Naive thymus-derived CD8-positive, alpha-beta T cell (primary cell): ENCODE measurements around the gene WDR90. TPM values are rescaled to one million over a fixed set of nuclear protein-coding genes. Genes with fewer than 3 reads are reported as not detected.

Source experiments
- ATAC-seq, 2 donors: fragments of 150-1000 bp; cut with Tn5 transposase in 1 of 2; sonication (Bioruptor Pico), chemical (Tn5 transposase) in 1 of 2; 1 replicate in 1 of 2; 2 replicates in 1 of 2; pipeline ENCODE4 v1.10.0; 2021; ENCODE audit warnings: mild to moderate bottlenecking in 2 of 2, moderate library complexity in 2 of 2
- POLR2A ChIA-PET: fragments of 350-600 bp; sonication (Branson Sonifier 250); formaldehyde crosslinking; loops from one replicate; lab custom pipeline; 2021; ENCODE audit warnings: antibody characterized with exemption; lab: Charles Lee
- DNase-seq, 10 donors: peaks; one replicate each; pipeline versions ENCODE4 v3.0.0 to v3.0.0-alpha.2; 2020 to 2022
- H3K27ac Mint-ChIP-seq, 10 donors: one replicate each; pipeline ENCODE4 v1.8.0; 2020 to 2022; ENCODE audit warnings: mild to moderate bottlenecking in 10 of 10, mixed read lengths in 10 of 10, moderate library complexity in 4 of 10, inconsistent platforms in 1 of 10
- H3K27me3 Mint-ChIP-seq, 5 donors: one replicate each; pipeline ENCODE4 v1.8.0; 2021 to 2022; ENCODE audit warnings: mixed read lengths in 5 of 5
- H3K36me3 Mint-ChIP-seq, 3 donors: one replicate each; pipeline ENCODE4 v1.8.0; 2020 to 2022; ENCODE audit warnings: mixed read lengths in 3 of 3, mild to moderate bottlenecking in 2 of 3, inconsistent platforms in 1 of 3
- H3K4me1 Mint-ChIP-seq, 4 donors: one replicate each; pipeline ENCODE4 v1.8.0; 2021 to 2022; ENCODE audit warnings: mixed read lengths in 4 of 4
- H3K4me3 Mint-ChIP-seq, 10 donors: one replicate each; pipeline ENCODE4 v1.8.0; 2020 to 2022; ENCODE audit warnings: mild to moderate bottlenecking in 10 of 10, mixed read lengths in 10 of 10, moderate library complexity in 6 of 10, inconsistent platforms in 1 of 10
- H3K9me3 Mint-ChIP-seq, 9 donors: one replicate each; pipeline ENCODE4 v1.8.0; 2020 to 2022; ENCODE audit warnings: mixed read lengths in 9 of 9, mild to moderate bottlenecking in 3 of 9, inconsistent platforms in 1 of 9, moderate library complexity in 1 of 9
- polyA plus RNA-seq, 3 donors: library from polyadenylated mRNA; unstranded; fragments of 300-500 nt; fragmentation: Illumina TruSeq; gene quantifications; one replicate each; pipeline ENCODE4 v1.2.3, GENCODE V29; 2021
- total RNA-seq, 8 experiments: library from RNA in 2 of 8; stranded (reverse) in 2 of 8; gene quantifications; one replicate each; pipeline ENCODE4 v1.2.3 and lab custom pipeline; 2021 to 2026

The WDR90 gene
- total and polyA plus RNA-seq, 5 experiments from 2014 or later: 0.27 to 19.2 (median 2.5) TPM

DNA sequence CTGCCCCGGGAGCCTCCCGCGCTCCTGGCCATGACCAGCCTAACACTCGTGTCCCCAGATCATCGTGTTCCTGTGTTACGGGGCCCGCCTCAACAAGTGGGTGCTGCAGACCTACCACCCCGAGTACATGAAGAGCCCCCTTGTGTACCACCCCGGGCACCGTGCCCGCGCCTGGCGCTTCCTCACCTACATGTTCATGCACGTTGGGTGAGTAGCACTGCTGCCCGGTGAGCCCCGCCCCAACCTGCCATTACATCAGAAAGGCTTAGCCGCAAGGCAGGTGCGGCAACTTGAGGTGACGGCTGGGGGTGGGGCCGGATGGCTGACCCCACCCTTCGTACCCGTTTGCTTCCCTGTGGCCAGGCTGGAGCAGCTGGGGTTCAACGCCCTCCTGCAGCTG is 27.7 kb downstream of the WDR90 start:
- H3K4me3 Mint-ChIP-seq: peak overlapping the region in 3 of 10 donors; percentile 11 to 43 (median 33)
- peak overlapping the region in 1 of 10 donors; percentile 8 for H3K27ac Mint-ChIP-seq
- peak in 2 of 10 donors; percentile 19 to 25 for DNase-seq
- H3K27me3 Mint-ChIP-seq: peaks cover 0 to 2% (median 0%) of the 10 kb centered on the region in 5 donors
- H3K9me3 Mint-ChIP-seq: no peaks in the 10 kb centered on the region
- POLR2A ChIA-PET: interaction anchor here (1.1 to 8.3 kb wide), 4 partner anchors 9 to 442 kb away, joined by 3 to 95 read pairs (median 8); partner anchors contain the start of genes FAM234A, RHOT2 and WDR24
- peaks cover 4 to 33% (median 21%) of the 10 kb centered on the region in 4 donors for H3K4me1 Mint-ChIP-seq
- peaks cover 0 to 18% (median 0%) of the 10 kb centered on the region in 3 donors for H3K36me3 Mint-ChIP-seq
- ATAC-seq: no peak

DNA sequence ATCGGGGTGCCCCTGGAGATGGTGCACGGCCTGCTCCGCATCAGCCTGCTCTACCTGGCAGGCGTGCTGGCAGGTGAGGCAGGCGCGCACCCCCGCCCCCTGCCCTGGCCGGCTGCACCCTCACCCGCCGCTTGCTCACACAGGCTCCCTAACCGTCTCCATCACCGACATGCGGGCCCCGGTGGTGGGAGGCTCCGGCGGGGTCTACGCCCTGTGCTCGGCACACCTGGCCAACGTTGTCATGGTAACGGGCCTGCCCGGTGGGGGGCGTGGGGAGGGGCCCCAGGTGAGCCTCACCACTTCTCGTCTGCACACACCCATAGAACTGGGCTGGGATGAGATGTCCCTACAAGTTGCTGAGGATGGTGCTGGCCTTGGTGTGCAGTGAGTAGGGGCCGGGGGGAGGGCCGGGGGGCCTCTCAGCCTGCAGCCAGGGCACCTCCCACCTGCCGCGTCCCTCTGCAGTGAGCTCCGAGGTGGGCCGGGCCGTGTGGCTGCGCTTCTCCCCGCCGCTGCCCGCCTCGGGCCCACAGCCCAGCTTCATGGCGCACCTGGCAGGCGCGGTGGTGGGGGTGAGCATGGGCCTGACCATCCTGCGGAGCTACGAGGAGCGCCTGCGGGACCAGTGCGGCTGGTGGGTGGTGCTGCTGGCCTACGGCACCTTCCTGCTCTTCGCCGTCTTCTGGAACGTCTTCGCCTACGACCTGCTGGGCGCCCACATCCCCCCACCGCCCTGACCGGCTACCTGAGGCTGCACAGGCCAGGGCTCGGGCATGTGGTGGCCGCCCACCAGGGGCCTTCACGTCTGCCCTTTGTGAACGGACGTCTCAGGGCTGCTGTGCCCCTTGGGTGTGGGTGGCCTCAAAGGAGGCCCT is 28.4 kb downstream of the WDR90 start:
- DNase-seq (no peak), ATAC-seq (no peak)
- H3K4me1 Mint-ChIP-seq: peaks cover 7 to 39% (median 26%) of the 10 kb centered on the region in 4 donors
- H3K27me3 Mint-ChIP-seq: peaks cover 0 to 2% (median 0%) of the 10 kb centered on the region in 5 donors
- H3K9me3 Mint-ChIP-seq: no peaks in the 10 kb centered on the region
- peaks cover 0 to 21% (median 2%) of the 10 kb centered on the region in 3 donors for H3K36me3 Mint-ChIP-seq
- no peak overlapping the region for H3K27ac Mint-ChIP-seq
- POLR2A ChIA-PET: interaction anchor here (0.6 to 8.3 kb wide), 6 partner anchors 10 to 443 kb away, joined by 3 to 95 read pairs (median 20); partner anchors contain the start of genes FAM234A, RHOT2 and WDR24
- peak overlapping the region in 1 of 10 donors; percentile 11 for H3K4me3 Mint-ChIP-seq

DNA sequence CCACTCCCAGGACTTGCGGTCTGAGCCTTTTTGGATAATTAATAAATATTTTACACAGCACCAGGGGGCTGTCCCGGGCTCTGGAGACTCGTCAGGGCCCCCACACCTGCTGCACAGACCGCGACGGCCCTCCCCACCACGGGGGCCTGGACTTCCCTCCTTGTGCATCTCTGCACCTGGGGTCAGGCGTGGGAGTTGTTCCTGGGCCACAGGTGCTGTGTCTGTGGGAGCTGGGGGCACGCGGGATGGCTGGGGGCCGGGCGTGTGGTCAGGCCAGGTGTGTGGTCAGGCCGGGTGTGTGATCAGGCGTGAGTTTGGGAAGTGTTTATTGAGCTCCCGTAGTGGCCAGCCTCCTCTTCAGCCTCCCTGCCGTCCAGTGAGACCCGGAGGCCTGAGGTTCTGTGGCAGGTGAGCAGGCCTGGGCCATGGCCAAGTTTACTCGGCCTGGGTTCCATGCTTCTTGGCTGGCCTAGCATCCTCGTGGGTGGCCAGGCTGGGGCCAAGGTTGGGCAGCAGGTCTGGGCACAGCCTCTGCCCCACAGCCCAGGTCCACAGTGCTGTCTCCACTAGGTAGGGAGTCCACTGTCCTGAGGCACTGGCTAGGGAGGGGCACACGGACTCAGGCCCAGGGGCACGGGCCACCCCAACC is 29.2 kb downstream of the WDR90 start:
- H3K36me3 Mint-ChIP-seq: peaks cover 0 to 16% (median 3%) of the 10 kb centered on the region in 3 donors
- POLR2A ChIA-PET: interaction anchor here (0.6 to 8.3 kb wide), 7 partner anchors 10 to 42 kb away, joined by 3 to 95 read pairs (median 5); partner anchors contain the start of genes RHOT2 and WDR24
- peaks cover 8 to 42% (median 30%) of the 10 kb centered on the region in 4 donors for H3K4me1 Mint-ChIP-seq
- DNase-seq (no peak), ATAC-seq (no peak)
- no peaks in the 10 kb centered on the region for H3K9me3 Mint-ChIP-seq
- H3K27me3 Mint-ChIP-seq: peaks cover 0 to 2% (median 0%) of the 10 kb centered on the region in 5 donors
- peak overlapping the region in 6 of 10 donors; percentile 4 to 86 (median 76) for H3K4me3 Mint-ChIP-seq
- H3K27ac Mint-ChIP-seq: peak overlapping the region in 1 of 10 donors; percentile 94

DNA sequence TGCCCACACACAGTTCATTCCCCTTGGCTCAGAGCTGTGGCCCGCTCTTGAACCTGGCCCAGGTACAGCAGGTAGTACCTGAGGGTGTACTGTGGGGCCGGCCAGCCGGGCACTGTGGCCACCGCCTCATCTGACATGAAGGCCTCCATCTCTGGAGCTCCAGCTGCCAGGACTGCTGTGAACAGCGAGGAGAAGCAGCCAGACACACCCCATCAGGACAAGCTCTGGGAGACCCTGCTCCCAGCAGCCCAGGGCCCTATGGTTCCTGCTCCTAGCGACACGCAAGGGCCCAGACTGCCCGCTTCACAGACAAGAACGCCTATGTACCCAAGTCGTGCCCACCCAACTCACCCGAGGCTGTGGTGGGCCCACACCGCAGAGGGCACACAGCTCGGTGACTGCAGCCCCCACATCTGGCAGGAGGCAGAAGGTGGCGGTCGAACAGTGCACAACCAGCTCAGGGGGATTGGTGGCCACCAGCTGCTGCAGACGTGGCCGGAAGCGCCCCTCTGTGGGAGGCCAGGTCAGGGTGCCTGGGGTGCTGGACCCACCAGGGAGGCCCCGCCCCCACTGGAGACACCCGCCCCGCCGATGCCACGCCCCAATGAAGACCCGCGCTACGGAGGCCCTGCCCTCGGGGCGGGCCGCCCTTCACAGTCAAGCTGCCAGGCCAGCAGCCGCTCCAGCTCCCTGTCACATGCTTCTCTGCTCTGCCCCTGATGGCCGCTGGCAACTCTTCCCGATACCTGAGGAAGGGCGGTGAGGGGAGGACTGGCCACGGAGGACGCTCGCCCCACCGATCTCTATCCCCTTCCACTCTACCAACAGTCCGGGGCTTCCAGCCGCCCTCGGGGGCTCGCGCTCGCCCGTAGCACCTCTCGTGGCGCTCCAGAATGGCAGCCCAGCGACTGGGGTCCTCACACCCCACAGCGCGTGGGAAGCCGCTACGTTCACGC is 30.0 kb downstream of the WDR90 start:
- ATAC-seq (peak; percentile 23 to 27), DNase-seq (peak in 9 of 10 donors; percentile 33 to 76 (median 55))
- Mint-ChIP-seq H3K27ac (peak overlapping the region in 9 of 10 donors; percentile 37 to 94 (median 83)), H3K4me1 (peaks cover 7 to 46% (median 33%) of the 10 kb centered on the region in 4 donors), H3K27me3 (peaks cover 0 to 2% (median 0%) of the 10 kb centered on the region in 5 donors), H3K9me3 (no peaks in the 10 kb centered on the region), H3K4me3 (peak overlapping the region; percentile 66 to 90 (median 84)), H3K36me3 (peaks cover 0 to 14% (median 3%) of the 10 kb centered on the region in 3 donors)
- POLR2A ChIA-PET: interaction anchor here (0.6 to 8.3 kb wide), 7 partner anchors 9 to 47 kb away, joined by 3 to 95 read pairs (median 6); partner anchors contain the start of genes CCDC78, RHOT2 and WDR24

DNA sequence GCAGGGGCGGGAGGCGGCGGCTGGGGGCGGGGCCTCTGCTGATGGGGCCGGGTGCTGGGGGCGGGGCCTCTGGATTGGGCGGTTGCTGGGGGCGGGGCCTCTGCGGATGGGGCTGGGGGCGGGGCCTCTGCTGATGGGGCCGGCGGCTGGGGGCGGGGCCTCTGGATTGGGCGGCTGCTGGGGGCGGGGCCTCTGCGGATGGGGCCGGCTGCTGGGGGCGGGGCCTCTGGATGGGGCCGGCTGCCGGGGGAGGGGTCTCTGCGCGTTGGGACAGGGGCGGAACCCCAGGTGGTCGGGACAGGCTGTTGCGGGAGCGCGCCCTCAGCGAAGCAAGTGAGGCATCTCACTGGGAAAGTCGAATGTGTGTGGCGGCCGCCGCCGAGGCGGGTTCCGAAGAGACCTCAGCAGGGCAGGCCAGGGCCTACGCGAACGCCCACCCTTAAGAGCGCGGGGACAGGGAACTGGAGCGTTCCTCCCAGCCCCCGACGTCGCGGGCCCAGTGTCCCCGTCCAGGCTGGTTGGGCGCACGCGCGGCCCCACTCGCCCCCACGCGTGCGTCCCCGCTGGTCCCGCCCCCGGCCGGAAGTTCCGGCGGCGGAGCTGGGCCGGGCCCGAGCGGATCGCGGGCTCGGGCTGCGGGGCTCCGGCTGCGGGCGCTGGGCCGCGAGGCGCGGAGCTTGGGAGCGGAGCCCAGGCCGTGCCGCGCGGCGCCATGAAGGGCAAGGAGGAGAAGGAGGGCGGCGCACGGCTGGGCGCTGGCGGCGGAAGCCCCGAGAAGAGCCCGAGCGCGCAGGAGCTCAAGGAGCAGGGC is 30.9 kb downstream of the WDR90 start, which contains the start of gene STUB1:
TSS of gene STUB1 (plus strand) at position 597 of the 811 bp plus-strand sequence. CDS start at position 713, 116 bp downstream.
- POLR2A ChIA-PET: interaction anchor here (0.5 to 8.3 kb wide), 11 partner anchors 10 to 1292 kb away, joined by 3 to 95 read pairs (median 6); partner anchors contain the start of genes ANTKMT, CCDC78, DECR2 and HAGHL
- H3K27ac Mint-ChIP-seq: peak within 1 kb of the TSS in 9 of 10 donors; percentile 61 to 94 (median 82)
- peak; percentile 50 to 56 for ATAC-seq

DNA sequence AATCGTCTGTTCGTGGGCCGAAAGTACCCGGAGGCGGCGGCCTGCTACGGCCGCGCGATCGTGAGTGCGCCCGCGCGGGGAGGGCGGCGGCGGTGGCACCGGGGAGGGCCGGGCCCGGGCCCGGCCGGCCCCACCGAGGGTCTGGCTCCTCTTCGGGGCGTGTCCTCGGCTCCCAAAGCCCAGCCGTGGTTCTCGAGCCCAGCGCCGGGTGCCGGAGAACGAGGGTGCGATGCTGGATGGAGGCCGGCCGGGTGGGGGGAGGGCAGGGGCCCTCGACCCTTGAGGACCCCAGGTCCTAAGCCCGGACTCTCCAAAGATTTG is 31.4 kb downstream of the WDR90 start:
- no peaks in the 10 kb centered on the region for H3K9me3 Mint-ChIP-seq
- peaks cover 7 to 41% (median 29%) of the 10 kb centered on the region in 4 donors for H3K4me1 Mint-ChIP-seq
- H3K27me3 Mint-ChIP-seq: peaks cover 0 to 2% (median 0%) of the 10 kb centered on the region in 5 donors
- H3K36me3 Mint-ChIP-seq: peaks cover 0 to 12% (median 3%) of the 10 kb centered on the region in 3 donors
- POLR2A ChIA-PET: interaction anchor here (0.5 to 8.3 kb wide), 12 partner anchors 9 to 1291 kb away, joined by 3 to 95 read pairs (median 6); partner anchors contain the start of genes ANTKMT, CCDC78, DECR2 and HAGHL
- H3K4me3 Mint-ChIP-seq: peak overlapping the region; percentile 64 to 86 (median 74)
- H3K27ac Mint-ChIP-seq: peak overlapping the region in 4 of 10 donors; percentile 25 to 65 (median 58)
- no peak for DNase-seq
- no peak for ATAC-seq

More for the DNA sequence above, 30.9 kb downstream of the WDR90 start, which contains the start of gene STUB1:
- Mint-ChIP-seq H3K9me3 (no peaks in the 10 kb centered on the region), H3K4me3 (peak within 1 kb of the TSS; percentile 75 to 90 (median 84)), H3K4me1 (peaks cover 7 to 44% (median 33%) of the 10 kb centered on the region in 4 donors), H3K27me3 (peaks cover 0 to 2% (median 0%) of the 10 kb centered on the region in 5 donors), H3K36me3 (peaks cover 0 to 12% (median 3%) of the 10 kb centered on the region in 3 donors)
- peak; percentile 74 to 97 (median 86) for DNase-seq

DNA sequence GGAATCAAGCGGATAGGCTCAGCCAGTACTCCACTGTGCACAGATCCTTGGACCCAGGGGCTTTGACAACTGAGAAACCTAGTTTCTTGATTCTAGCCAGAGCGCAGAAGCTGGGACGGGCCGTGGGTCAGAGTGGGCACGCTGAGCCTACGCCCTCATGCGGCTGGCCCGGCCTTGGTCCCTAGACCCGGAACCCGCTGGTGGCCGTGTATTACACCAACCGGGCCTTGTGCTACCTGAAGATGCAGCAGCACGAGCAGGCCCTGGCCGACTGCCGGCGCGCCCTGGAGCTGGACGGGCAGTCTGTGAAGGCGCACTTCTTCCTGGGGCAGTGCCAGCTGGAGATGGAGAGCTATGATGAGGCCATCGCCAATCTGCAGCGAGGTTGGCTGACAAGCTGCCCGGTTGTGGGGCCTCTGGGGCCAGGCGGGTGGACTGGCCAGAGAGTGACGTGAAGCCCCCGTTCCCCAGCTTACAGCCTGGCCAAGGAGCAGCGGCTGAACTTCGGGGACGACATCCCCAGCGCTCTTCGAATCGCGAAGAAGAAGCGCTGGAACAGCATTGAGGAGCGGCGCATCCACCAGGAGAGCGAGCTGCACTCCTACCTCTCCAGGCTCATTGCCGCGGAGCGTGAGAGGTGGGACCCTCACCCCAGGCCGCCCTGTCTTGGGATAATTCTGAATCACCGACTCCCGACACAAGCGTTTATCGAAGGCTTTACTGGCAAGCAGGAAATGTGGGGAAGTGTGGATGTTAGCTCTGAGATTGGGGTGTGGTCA is 32.0 kb downstream of the WDR90 start:
- Mint-ChIP-seq H3K27ac (peak overlapping the region in 7 of 10 donors; percentile 19 to 84 (median 44)), H3K27me3 (peaks cover 0 to 2% (median 0%) of the 10 kb centered on the region in 5 donors)
- POLR2A ChIA-PET: interaction anchor here (0.5 to 8.3 kb wide), 14 partner anchors 9 to 1835 kb away, joined by 3 to 95 read pairs (median 5); partner anchors contain the start of genes ANTKMT, HAGHL, MCRIP2 and METTL26

DNA sequence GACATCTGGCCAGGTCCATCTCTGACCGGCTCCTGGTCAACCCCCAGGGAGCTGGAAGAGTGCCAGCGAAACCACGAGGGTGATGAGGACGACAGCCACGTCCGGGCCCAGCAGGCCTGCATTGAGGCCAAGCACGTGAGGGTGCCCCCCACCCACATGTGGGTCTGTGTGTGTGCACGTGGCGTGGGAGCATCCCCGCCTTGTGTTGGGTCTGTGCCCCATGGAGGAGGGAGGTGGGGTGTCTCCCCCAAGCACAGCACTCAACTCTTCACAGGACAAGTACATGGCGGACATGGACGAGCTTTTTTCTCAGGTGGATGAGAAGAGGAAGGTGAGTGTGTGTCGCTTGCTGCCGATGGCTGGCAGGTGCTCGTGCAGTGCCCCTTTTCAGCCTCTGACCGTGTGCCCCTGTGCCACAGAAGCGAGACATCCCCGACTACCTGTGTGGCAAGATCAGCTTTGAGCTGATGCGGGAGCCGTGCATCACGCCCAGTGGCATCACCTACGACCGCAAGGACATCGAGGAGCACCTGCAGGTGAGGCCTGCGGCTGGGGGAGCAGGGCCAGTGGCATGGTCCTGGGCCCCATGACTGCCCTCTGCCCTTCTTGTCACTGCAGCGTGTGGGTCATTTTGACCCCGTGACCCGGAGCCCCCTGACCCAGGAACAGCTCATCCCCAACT is 32.7 kb downstream of the WDR90 start:
- Mint-ChIP-seq H3K9me3 (no peaks in the 10 kb centered on the region), H3K4me3 (peak overlapping the region; percentile 64 to 82 (median 78)), H3K36me3 (peaks cover 0 to 14% (median 3%) of the 10 kb centered on the region in 3 donors), H3K27ac (peak overlapping the region in 6 of 10 donors; percentile 19 to 84 (median 53)), H3K4me1 (peaks cover 7 to 36% (median 32%) of the 10 kb centered on the region in 4 donors), H3K27me3 (no peaks in the 10 kb centered on the region)
- POLR2A ChIA-PET: interaction anchor here (0.5 to 8.3 kb wide), 13 partner anchors 8 to 1283 kb away, joined by 3 to 95 read pairs (median 5); partner anchors contain the start of genes ANTKMT, HAGHL, MCRIP2 and METTL26
- ATAC-seq (no peak), DNase-seq (no peak)

More for the DNA sequence above, 32.0 kb downstream of the WDR90 start:
- Mint-ChIP-seq H3K9me3 (no peaks in the 10 kb centered on the region), H3K4me3 (peak overlapping the region; percentile 64 to 81 (median 71)), H3K4me1 (peaks cover 7 to 41% (median 32%) of the 10 kb centered on the region in 4 donors), H3K36me3 (peaks cover 0 to 13% (median 3%) of the 10 kb centered on the region in 3 donors)
- ATAC-seq: no peak
- no peak for DNase-seq
